NB4 (cell line): ENCODE measurements around the gene SGO2.
"Not testable (repeated sequence)": the region's sequence is repeated elsewhere in the genome, so short reads cannot be mapped to it uniquely, and the experiment has no call there.

Experiments
- DNase-seq: peaks from one replicate; pipeline ENCODE4 v3.0.0; 2010; ENCODE audit warnings: low read depth
- H3K4me3 ChIP-seq: one replicate; pipeline ENCODE4 v1.5.1; 2011; ENCODE audit warnings: mild to moderate bottlenecking, low read depth, low read length, moderate library complexity
- CTCF ChIP-seq: IDR thresholded peaks from one replicate; pipeline ENCODE4 v1.5.1; 2012; ENCODE audit warnings: low read depth, low read length
- MAX ChIP-seq: IDR thresholded peaks from 2 replicates; pipeline ENCODE4 v1.6.1; 2011; ENCODE audit warnings: low read depth, low read length
- MYC ChIP-seq: IDR thresholded peaks from 2 replicates; pipeline ENCODE4 v1.6.1; 2011; ENCODE audit warnings: low read depth, low read length
- POLR2A ChIP-seq: IDR thresholded peaks from 2 replicates; pipeline ENCODE4 v1.6.1; 2011; ENCODE audit warnings: mild to moderate bottlenecking; ENCODE audit not compliant: insufficient read length; ENCODE audit errors: extremely low read depth

The SGO2 gene

DNA sequence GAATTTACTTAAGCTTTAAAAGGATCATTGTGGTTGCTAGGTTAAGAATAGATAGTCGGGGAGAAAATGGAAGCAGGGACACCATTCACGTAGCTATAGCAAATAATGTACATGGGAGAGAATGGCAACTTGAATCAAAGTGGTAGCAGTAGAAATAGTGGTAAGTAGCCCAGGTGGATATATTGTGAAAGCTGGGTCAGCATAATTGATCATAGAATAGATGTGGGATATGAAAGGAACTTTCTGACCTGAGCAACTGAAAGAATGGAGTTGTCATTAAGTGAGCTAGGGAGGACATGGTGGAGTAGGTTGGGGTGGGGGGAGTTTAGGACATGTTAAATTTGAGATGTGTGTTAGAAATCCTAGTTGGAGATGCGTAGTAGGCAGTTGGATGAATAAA lies 2.2 kb downstream of the SGO2 start:
- no peak overlapping the region for H3K4me3 ChIP-seq
- no peak for DNase-seq
- TF ChIP-seq POLR2A (no peak), MYC (no peak), CTCF (no peak), MAX (no peak)

DNA sequence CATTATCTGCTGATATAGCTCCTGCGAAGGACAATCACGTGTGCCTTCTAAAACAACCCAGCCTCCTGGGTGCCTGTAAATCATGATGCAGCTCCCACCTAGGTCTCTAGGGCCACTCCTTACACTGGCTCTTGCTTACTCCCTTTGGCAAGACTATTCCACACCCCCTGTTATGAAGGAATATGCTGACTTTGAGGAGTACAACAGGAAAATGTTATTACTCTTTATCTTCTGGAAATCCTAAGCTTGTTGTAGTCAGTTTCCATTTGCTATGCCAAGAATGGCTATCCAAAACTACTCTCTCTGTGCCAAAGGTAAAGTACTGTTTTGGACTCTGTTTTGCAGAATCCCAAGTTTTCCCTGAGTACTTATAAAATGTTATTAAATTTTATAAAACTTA lies 7.7 kb downstream of the SGO2 start:
- DNase-seq, result no peak
- no peak overlapping the region for H3K4me3 ChIP-seq
- TF ChIP-seq CTCF (no peak), MYC (no peak), POLR2A (no peak), MAX (no peak)

DNA sequence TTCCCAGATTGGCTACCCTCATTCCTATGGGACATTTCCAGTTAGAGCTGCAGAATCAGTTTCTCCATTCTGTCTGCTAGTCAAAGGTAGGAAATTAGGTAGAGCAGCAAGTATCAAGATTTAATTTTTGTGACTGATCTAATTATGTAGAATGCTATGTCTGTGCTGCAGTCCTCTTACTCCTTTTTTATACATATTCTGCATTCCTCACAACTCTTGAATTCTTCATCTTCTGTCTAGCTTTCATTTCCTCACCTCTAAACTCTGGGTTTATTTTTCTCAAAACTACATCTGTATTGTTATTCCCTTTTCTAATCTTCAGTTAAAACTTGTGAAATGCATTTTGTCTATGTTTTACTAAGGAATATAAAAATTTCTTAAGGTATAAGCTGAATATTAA lies 8.6 kb downstream of the SGO2 start:
- DNase-seq, result no peak
- no peak overlapping the region for H3K4me3 ChIP-seq
- TF ChIP-seq MAX, result no peak
- no peak for TF ChIP-seq CTCF
- TF ChIP-seq MYC, result no peak
- TF ChIP-seq POLR2A, result no peak

DNA sequence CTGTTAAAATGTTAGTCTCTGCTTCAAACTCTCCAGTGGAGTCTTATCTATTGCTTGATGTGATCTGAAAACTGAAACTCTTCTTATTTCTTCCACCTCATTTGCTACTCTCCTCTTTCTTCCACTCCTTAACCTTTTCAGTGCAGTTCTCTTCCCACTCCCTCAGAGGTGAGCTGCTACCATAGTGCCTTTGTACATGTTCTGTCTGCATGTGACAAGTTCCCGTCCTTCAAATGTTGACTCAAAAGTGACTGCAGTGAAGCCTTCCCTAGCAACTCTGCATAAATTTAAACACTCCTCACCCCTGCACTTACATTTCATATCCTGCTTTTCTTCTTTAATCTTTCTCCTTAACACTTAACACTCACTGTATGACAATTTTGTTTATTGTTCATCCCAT lies 12.1 kb downstream of the SGO2 start:
- DNase-seq, result no peak
- no peak for TF ChIP-seq MYC
- TF ChIP-seq MAX, result no peak
- no peak for TF ChIP-seq CTCF
- no peak for TF ChIP-seq POLR2A
- no peak overlapping the region for H3K4me3 ChIP-seq

DNA sequence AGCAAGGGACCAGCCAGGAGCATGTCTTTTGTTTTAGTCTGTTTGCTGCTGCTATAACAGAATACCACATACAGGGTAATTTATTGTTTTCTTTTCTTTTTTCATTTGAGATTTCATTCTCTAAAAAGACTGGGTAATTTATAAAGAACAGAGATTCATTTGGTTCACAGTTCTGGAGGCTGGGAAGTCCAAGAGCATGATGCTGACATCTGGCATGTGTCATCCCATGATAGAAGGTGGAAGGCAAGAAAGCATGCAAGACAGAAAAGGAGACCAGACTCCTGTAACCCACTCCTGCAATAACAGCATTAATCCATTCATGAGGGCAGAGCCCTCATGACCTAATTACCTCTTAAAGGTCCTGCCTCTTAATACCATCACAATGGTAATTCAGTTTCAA lies 14.8 kb downstream of the SGO2 start:
- TF ChIP-seq MAX, result no peak
- no peak for TF ChIP-seq POLR2A
- TF ChIP-seq CTCF, result no peak
- TF ChIP-seq MYC, result no peak
- H3K4me3 ChIP-seq, result no peak overlapping the region
- DNase-seq, result no peak

DNA sequence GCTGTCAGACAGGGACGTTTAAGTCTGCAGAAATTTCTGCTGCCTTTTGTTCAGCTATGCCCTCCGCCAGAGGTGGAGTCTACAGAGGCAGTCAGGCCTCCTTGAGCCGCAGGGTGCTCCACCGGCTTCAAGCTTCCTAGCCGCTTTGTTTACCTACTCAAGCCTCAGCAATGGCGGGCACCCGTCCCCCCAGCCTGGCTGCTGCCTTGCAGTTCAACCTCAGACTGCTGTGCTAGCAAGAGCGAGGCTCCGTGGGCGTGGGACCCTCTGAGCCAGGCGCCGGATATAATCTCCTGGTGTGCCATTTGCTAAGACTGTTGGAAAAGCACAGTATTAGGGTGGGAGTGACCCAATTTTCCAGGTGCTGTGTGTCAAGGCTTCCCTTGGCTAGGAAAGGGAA lies 40.6 kb downstream of the SGO2 start:
- not testable (repeated sequence) for DNase-seq, H3K4me3 ChIP-seq
